ENCODE data around the gene ZDHHC14.
"Not testable (repeated sequence)": the region's sequence is repeated elsewhere in the genome, so short reads cannot be mapped to it uniquely, and the experiment has no call there.

ZDHHC14 gene

GRCh38 chr6:157335829-157336228, 45.2 kb upstream of the ZDHHC14 start:
- ATAC-seq, result no peak
- TF ChIP-seq ARNTL (CRISPR knock-in tag; IDR thresholded peaks at IDR 0.05; ENCODE audit: borderline replicate concordance, low read depth) (no peak), POU6F1 (CRISPR knock-in tag; IDR thresholded peaks at IDR 0.05; ENCODE audit: borderline replicate concordance, low read depth) (no peak), BACH2 (CRISPR knock-in tag; IDR thresholded peaks at IDR 0.05; ENCODE audit: borderline replicate concordance) (no peak), GLIS3 (CRISPR knock-in tag; IDR thresholded peaks at IDR 0.05) (no peak), ZNF565 (CRISPR knock-in tag; conservative IDR thresholded peaks at IDR 0.05; ENCODE audit: low read depth) (no peak), ZFP30 (CRISPR knock-in tag; IDR thresholded peaks at IDR 0.05) (no peak), PATZ1 (CRISPR knock-in tag; IDR thresholded peaks at IDR 0.05; ENCODE audit: borderline replicate concordance) (no peak), RARB (CRISPR knock-in tag; IDR thresholded peaks at IDR 0.05) (no peak)
- TF ChIP-seq, protein P1, sequence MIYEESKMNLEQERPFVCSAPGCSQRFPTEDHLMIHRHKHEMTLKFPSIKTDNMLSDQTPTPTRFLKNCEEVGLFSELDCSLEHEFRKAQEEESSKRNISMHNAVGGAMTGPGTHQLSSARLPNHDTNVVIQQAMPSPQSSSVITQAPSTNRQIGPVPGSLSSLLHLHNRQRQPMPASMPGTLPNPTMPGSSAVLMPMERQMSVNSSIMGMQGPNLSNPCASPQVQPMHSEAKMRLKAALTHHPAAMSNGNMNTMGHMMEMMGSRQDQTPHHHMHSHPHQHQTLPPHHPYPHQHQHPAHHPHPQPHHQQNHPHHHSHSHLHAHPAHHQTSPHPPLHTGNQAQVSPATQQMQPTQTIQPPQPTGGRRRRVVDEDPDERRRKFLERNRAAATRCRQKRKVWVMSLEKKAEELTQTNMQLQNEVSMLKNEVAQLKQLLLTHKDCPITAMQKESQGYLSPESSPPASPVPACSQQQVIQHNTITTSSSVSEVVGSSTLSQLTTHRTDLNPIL (CRISPR knock-in tag; IDR thresholded peaks at IDR 0.05; ENCODE audit: low read depth), result no peak

GRCh38 chr6:157337276-157337675, 43.7 kb upstream of the ZDHHC14 start:
- ATAC-seq, result not testable (repeated sequence)

DNA sequence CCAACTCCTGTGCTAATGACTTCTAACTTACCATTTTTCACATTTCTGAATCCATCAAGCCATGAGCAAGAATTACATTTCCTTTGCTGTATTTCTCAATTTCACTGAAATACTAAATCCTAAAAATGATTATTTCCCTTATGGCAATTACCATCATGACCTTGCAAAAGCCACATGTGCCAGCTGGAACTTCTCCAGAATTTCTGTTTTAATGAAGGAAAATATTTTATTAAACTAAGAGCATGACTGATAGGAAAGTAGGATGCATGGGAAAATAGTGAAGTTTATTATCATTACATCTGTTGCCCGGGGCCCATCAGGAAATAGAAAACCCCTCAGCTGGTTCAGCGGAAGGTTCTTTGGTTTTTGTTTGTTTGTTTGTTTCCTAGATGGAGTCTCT, 43.2 kb upstream of the ZDHHC14 start:
- no peak for ATAC-seq
- TF ChIP-seq PATZ1 (CRISPR knock-in tag; IDR thresholded peaks at IDR 0.05; ENCODE audit: borderline replicate concordance), result no peak
- TF ChIP-seq BACH2 (CRISPR knock-in tag; IDR thresholded peaks at IDR 0.05; ENCODE audit: borderline replicate concordance), result no peak
- no peak for TF ChIP-seq CSRNP3 (CRISPR knock-in tag; IDR thresholded peaks at IDR 0.05)
- TF ChIP-seq POU6F1 (CRISPR knock-in tag; IDR thresholded peaks at IDR 0.05; ENCODE audit: borderline replicate concordance, low read depth), result no peak
- no peak for TF ChIP-seq PPARA (CRISPR knock-in tag; IDR thresholded peaks at IDR 0.05; ENCODE audit: borderline replicate concordance)
- no peak for TF ChIP-seq ZFP30 (CRISPR knock-in tag; IDR thresholded peaks at IDR 0.05)
- TF ChIP-seq TCF4 (CRISPR knock-in tag; IDR thresholded peaks at IDR 0.05; ENCODE audit: borderline replicate concordance), result no peak
- TF ChIP-seq GLIS3 (CRISPR knock-in tag; IDR thresholded peaks at IDR 0.05), result no peak
- no peak for TF ChIP-seq ZNF565 (CRISPR knock-in tag; conservative IDR thresholded peaks at IDR 0.05; ENCODE audit: low read depth)
- TF ChIP-seq ARNTL (CRISPR knock-in tag; IDR thresholded peaks at IDR 0.05; ENCODE audit: borderline replicate concordance, low read depth), result no peak
- TF ChIP-seq SNAI2 (CRISPR knock-in tag; IDR thresholded peaks at IDR 0.05), result no peak
- no peak for TF ChIP-seq ESRRG (CRISPR knock-in tag; IDR thresholded peaks at IDR 0.05)
- TF ChIP-seq ZNF70 (CRISPR knock-in tag; IDR thresholded peaks at IDR 0.05), result no peak
- no peak for TF ChIP-seq TOX (CRISPR knock-in tag; IDR thresholded peaks at IDR 0.05; ENCODE audit: borderline replicate concordance)
- no peak for TF ChIP-seq ZNF8 (CRISPR knock-in tag; IDR thresholded peaks at IDR 0.05)
- no peak for TF ChIP-seq RARB (CRISPR knock-in tag; IDR thresholded peaks at IDR 0.05)
- no peak for TF ChIP-seq OSR1 (CRISPR knock-in tag; IDR thresholded peaks at IDR 0.05)

All from SK-N-SH treated with all-trans-retinoic acid at 6 μM for 48 hours (cell line).